Right kidney (tissue), 1 donor: ENCODE measurements around the gene CACNB3.

Source experiments
- DNase-seq: peaks from one replicate; pipeline ENCODE4 v3.0.0-alpha.2; 2016

Gene CACNB3

GRCh38 chr12:48787791-48788523 is 30.3 kb upstream of the CACNB3 start:
- no peak for DNase-seq

GRCh38 chr12:48788524-48788853 is 29.8 kb upstream of the CACNB3 start:
- peak; percentile 64 for DNase-seq

GRCh38 chr12:48788854-48789775 is 29.2 kb upstream of the CACNB3 start, which contains the start of gene ADCY6:
TSS of gene ADCY6 (minus strand) at chr12:48789089. CDS start at chr12:48783434, 5,655 bp downstream.
- peak; percentile 53 for DNase-seq

GRCh38 chr12:48789858-48790326 is 28.4 kb upstream of the CACNB3 start:
- DNase-seq: peak; percentile 51

- no peak for DNase-seq
Observed at GRCh38 chr12:48793696-48794095, 24.6 kb upstream of the CACNB3 start.

GRCh38 chr12:48794870-48795269 is 23.4 kb upstream of the CACNB3 start:
- DNase-seq: peak; percentile 36

- peak; percentile 65 for DNase-seq
Observed at GRCh38 chr12:48795550-48796455, 22.5 kb upstream of the CACNB3 start.

GRCh38 chr12:48796976-48797375 is 21.3 kb upstream of the CACNB3 start:
- no peak for DNase-seq

- no peak for DNase-seq
Observed at GRCh38 chr12:48800457-48800856, 17.8 kb upstream of the CACNB3 start.

- DNase-seq: no peak
Observed at GRCh38 chr12:48800971-48801370, 17.3 kb upstream of the CACNB3 start.

GRCh38 chr12:48803675-48804074 is 14.6 kb upstream of the CACNB3 start:
- no peak for DNase-seq

GRCh38 chr12:48807981-48808380 is 10.3 kb upstream of the CACNB3 start:
- no peak for DNase-seq

GRCh38 chr12:48810903-48811431 is 7.3 kb upstream of the CACNB3 start:
- no peak for DNase-seq

GRCh38 chr12:48811437-48812090 is 6.7 kb upstream of the CACNB3 start:
- DNase-seq: no peak

GRCh38 chr12:48812389-48812788 is 5.9 kb upstream of the CACNB3 start:
- no peak for DNase-seq

GRCh38 chr12:48813465-48814261 is 4.6 kb upstream of the CACNB3 start:
- DNase-seq: peak; percentile 65

GRCh38 chr12:48814262-48815125 is 3.8 kb upstream of the CACNB3 start:
- DNase-seq: peak; percentile 94

- DNase-seq: no peak
Observed at GRCh38 chr12:48815126-48816110, 2.9 kb upstream of the CACNB3 start.
